ENCODE results near the gene SREK1. TPM values are rescaled to one million over a fixed set of nuclear protein-coding genes. Genes with fewer than 3 reads are reported as not detected.

Gene SREK1
- total RNA-seq, 1 experiment from 2014 or later, result 38.4 TPM

Other genes with a start within 250 kb of the SREK1 start
- 23.1 to 27.1 TPM (median 26.3 TPM) in 3 replicates for gene ERBIN, start 217.7 kb upstream of the SREK1 start, total RNA-seq (2021)